GM10266 (cell line): ENCODE measurements around the gene ZBTB38.

ENCODE experiments used
- DNase-seq: peaks from one replicate; pipeline ENCODE4 v3.0.0; 2012; ENCODE audit errors: extremely low spot score
- TF ChIP-seq, protein P1 (sequence below): IDR thresholded peaks from 2 replicates; pipeline ENCODE4 v1.5.1; 2012; ENCODE audit warnings: mild to moderate bottlenecking, low read depth; ENCODE audit not compliant: control insufficient read depth, insufficient read depth; ENCODE audit errors: missing control alignments

ZBTB38 gene

DNA sequence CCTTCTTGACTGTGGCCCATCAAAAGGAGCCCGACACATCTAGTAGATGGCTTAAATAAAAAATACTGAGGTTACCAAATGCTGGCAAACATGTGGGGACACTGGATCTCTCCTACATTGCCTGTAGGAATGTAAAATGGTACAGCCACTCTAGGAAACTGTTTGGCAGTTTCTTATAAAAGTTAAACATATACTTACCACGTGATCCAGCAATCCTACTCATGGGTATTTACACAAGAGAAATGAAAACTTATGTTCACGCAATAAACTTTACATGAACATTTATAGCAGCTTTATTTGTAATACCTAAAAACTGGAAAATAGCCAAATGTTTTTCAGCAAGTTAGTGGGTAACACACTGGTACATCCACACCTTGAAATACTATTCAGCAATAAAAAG, 9.1 kb downstream of the ZBTB38 start:
- TF ChIP-seq, protein P1, sequence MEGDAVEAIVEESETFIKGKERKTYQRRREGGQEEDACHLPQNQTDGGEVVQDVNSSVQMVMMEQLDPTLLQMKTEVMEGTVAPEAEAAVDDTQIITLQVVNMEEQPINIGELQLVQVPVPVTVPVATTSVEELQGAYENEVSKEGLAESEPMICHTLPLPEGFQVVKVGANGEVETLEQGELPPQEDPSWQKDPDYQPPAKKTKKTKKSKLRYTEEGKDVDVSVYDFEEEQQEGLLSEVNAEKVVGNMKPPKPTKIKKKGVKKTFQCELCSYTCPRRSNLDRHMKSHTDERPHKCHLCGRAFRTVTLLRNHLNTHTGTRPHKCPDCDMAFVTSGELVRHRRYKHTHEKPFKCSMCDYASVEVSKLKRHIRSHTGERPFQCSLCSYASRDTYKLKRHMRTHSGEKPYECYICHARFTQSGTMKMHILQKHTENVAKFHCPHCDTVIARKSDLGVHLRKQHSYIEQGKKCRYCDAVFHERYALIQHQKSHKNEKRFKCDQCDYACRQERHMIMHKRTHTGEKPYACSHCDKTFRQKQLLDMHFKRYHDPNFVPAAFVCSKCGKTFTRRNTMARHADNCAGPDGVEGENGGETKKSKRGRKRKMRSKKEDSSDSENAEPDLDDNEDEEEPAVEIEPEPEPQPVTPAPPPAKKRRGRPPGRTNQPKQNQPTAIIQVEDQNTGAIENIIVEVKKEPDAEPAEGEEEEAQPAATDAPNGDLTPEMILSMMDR = no peak

DNA sequence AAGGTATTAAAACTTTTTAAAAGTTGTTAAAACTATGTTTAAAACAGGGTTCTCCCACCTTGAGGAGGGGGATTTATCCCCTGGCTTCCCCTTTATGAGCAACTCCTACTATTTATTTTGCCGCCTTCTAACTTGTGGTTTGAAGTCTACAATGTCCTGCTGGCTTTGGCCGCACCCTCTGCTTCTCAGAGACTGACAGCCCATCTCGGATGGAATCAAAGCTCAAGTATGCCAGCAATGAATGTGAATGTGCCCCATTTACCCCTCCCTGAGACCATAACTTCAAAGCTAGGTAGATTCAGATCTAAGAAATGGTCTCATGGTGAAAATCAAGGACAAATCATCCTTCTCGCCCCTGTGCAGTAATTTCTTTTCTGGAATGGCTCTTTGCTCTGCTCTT, 10.3 kb downstream of the ZBTB38 start:
- TF ChIP-seq, protein P1 = no peak
- no peak for DNase-seq

More for the DNA sequence above, 9.1 kb downstream of the ZBTB38 start:
- DNase-seq = no peak

DNA sequence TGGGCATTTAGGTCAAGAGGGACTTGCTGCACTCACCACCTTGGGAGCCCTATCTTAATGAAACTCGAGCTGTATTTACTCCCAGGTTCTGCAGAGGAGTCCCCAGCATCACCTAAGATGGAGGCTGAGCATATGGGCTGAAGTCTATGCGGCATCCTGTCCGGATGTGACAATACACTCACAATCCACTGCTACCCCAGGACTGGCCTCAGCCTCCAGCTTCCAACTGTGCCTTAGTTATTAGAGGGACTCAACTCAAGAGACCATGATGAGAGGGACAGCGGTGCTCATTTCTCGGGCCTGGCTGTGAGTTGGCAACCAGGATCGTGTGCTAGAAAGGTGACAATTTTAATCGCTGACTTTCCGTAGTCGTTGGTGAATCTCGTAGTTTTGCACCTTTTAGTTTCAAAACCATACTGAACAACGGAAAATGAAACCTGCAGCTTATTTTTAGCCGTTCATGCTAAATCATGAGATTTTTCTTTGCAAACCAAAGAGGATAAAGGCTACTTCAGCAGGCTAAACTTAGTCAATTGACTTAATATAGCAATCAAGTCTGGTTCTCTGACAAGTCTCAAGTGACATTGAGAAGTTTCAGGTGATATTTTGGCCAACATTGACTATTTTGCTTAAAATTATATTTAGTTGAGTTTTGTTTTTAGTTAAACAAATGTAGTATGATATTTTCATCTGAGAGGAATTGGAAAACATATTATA, 11.1 kb downstream of the ZBTB38 start:
- TF ChIP-seq, protein P1 = no peak
- DNase-seq = peak; percentile 51

DNA sequence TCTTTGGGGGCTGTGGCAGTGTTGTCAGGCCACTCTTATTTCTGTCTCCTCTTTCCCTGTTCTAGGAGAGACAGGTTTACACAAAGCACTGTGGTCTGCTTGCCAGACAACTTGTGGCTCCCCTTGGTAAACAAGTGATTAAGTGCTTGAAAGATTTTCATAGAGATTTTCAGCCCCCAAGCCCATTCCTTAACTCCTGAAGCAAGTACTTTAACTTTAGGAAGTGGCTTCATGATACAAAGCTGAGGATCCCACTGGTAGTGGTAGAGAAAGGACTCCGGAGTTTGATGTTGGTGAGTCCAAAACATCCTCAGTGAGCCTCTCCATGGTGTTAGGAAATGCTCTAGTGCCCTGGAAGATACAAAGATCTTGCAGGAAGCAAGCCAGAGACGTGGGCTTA, 12.0 kb downstream of the ZBTB38 start:
- DNase-seq = no peak

DNA sequence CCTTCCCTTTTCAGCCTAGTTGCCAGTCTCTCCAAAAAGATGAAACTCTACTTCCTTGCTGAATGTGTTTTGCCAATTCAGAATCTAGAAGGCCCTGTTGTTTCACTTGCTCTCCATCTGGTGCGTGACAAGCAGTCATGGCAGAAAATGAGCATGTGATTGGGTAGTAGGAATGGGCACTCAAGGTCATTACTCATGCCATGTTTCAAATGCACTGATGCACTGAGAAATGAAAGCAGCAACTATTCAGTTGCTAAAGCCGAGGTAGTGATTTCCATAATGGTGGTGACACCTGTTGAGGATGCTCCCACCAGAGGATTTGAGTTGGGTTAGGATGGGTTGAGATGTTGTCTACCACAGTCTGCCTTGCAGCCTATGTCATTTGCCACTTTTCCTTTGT, 12.7 kb downstream of the ZBTB38 start:
- TF ChIP-seq, protein P1 = no peak
- no peak for DNase-seq

More for the DNA sequence above, 12.0 kb downstream of the ZBTB38 start:
- TF ChIP-seq, protein P1 = no peak

DNA sequence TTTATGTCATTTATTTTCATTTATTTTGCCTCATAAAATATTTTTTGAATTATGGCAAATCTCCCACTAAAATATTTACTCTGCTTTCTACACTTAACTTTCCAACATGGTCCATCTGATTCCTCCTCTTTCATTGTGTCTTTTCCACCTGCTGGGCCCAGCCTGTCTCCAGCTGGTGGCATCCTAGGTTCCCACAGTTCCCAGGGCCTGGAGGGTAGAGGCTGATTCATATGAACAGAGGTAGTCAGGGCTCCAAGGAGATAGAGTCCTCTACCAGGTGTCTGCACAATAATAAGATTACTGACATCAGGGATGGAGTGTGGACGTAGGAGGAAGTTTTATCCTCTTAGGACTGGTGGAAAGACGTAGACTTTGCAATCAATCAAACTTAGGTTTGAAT, 14.3 kb downstream of the ZBTB38 start:
- TF ChIP-seq, protein P1 = no peak
- DNase-seq = no peak

DNA sequence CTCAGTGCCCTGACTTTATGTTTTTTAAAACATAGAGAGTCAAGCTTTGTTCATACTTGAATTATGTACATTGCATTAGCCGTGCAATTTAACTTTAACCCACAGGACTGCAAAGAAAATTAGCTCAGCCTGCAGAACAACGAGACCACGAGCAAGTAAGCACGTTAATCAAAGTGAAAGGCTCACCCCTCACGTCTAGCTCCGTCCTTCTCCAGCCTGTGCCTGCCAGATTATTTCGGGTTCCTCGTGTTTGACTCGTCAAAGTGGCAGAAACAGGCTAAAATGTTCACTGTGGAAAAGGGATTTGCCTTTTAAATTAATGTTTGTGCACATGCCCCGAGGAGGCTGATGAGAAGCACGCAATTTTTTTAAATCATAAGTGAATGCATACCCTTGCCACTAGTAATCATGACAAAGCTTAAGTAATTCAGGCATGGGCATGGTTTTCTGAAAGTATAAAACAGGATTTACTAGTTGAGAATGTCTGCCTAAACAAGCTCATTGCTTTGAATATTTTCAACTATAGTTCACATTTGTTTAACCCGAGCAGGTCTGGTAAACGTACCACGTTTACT, 15.3 kb downstream of the ZBTB38 start:
- TF ChIP-seq, protein P1 = no peak
- no peak for DNase-seq
